HG02610 (cell line): ENCODE data around the gene ATP6V0D1.
"Not testable (repeated sequence)": the region's sequence is repeated elsewhere in the genome, so short reads cannot be mapped to it uniquely, and the experiment has no call there.

Experiments used
- ATAC-seq: cut with Tn5 transposase; IDR thresholded peaks from one replicate; pipeline ENCODE4 v1.9.1; 2021; ENCODE audit warnings: mild to moderate bottlenecking, moderate library complexity; ENCODE audit not compliant: unreplicated experiment

The ATP6V0D1 gene

GRCh38 chr16:67430504-67430976 lies 50.4 kb downstream of the ATP6V0D1 start:
- ATAC-seq = no peak

- ATAC-seq = no peak
Measured at GRCh38 chr16:67429799-67430503, 51.0 kb downstream of the ATP6V0D1 start.

GRCh38 chr16:67429053-67429798 lies 51.7 kb downstream of the ATP6V0D1 start:
- no peak for ATAC-seq

GRCh38 chr16:67428146-67428731 lies 52.7 kb downstream of the ATP6V0D1 start:
- ATAC-seq = no peak

- no peak for ATAC-seq
Measured at GRCh38 chr16:67426950-67427349, 54.0 kb downstream of the ATP6V0D1 start.

- ATAC-seq = no peak
Measured at GRCh38 chr16:67426022-67426421, 54.9 kb downstream of the ATP6V0D1 start.

GRCh38 chr16:67425580-67425979 lies 55.4 kb downstream of the ATP6V0D1 start:
- no peak for ATAC-seq

DNA sequence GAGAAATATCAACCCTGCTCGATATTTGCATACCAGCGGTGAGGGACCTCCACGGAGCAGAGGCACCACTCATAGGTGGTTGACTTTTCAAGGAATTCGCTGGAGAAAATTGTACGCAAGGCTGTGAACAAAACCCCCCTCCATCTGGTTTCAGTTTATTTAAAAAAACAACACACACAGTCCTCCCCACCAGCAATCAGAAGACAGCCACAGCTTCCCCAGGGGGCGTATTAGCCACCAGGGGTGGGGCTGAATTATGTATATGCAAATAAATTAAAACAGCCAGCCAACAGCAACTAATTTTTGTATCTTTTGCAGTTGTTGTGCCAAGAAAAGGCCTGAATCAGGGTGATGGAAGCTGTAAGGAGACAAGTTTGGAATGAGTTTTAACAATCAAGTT lies 55.9 kb downstream of the ATP6V0D1 start:
- no peak for ATAC-seq

DNA sequence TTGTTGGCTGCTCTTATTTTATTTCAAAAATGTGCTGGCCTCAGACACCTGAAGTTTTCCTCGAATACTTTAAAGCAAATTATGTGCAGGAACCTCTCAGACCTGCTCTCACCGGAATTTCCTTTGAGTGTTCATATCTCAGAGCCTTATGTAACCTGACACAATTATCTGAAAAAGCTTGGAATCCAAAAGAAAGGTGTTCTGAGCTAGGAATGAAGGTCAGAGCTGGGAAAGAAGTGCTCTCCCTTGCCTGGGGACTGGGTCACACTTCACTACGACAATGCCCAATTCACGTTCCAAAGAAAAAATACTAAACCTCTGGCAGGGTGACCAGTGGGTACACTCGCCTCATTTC lies 56.7 kb downstream of the ATP6V0D1 start:
- no peak for ATAC-seq

DNA sequence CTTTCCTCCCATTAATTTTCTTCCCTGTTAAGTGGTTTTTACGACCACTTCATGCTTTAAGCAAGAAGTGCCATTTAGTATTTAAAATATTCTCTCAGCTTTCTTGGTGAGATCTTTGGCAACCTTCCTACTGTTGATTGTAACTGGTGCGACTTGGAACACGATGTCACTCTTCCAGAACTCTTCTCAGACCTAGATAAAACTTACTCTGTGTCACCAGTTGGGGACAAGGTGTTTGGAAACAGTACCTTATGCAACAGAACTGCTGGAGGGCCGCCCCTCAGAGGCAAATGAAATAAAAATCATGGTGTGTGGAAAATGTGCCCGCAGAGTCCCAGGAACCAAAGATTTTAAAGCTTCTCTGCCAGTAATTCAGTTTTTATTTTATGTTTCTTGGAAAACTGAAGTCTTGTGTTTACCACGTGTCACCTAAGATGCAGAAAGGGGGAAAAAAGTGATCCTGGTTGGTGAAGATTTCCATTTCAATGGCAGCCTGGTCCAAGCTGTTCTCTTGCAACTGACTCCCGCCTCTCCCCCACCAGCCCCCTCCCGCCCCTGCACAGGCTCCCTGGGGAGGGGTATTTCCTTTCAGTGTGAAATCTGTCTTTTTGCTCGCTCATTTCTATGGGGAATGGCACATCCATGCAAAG lies 57.2 kb downstream of the ATP6V0D1 start:
- ATAC-seq = no peak

DNA sequence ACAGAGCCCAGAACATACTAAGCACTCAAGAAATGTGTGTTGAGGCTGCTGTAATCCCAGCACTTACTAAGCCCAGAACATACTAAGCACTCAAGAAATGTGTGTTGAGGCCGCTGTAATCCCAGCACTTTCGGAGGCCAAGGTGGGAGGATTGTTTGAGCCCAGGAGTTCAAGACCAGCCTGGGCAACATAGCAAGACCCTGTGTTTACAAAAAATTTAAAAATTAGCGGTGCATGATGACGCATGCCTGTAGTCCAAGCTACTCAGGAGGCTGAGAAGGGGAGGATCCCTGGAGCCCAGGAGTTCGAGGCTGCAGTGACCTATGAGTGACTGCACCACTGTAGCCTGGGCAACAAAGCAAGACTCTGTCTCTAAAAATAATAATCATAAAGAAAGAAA lies 57.9 kb downstream of the ATP6V0D1 start:
- ATAC-seq = no peak

DNA sequence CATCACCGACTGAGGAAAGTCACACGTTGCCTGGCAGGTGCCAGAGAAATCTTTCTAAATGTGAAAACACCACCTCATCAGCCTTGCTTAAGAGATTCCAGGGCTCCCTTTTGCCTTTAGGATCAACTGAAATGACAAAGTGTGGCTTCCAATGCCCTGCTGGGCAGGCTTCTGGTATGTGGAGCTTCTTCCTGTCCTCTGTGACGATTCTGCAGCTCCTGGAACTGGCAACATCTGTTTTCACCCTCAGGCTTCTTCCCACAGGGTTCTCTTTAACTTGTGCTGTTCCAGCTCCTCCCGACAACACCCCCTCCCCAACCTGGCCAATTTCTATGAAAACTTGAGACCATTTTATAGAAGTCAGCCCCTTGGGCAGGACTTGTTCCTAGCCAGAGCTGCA lies 59.9 kb downstream of the ATP6V0D1 start:
- no peak for ATAC-seq

DNA sequence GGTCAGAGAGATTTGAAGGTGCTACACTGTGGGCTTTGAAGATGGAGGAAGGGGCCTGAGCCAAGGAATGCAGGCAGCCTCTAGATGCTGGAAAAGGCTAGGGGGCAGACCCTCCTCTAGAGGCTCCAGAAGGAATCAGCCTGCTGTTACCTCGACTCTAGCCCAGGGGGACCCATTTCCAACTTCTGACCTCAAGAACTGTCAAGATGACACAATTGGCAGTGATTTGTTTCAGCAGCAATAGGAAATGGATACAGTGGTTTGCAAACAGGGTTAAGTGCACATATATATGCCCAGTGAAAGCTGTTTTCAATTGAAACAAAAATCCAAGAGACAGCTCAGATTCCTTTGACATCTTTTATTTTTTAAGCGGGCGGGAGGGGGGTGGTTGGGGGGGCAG lies 61.0 kb downstream of the ATP6V0D1 start:
- ATAC-seq = no peak

- no peak for ATAC-seq
Measured at GRCh38 chr16:67419502-67419901, 61.5 kb downstream of the ATP6V0D1 start.

DNA sequence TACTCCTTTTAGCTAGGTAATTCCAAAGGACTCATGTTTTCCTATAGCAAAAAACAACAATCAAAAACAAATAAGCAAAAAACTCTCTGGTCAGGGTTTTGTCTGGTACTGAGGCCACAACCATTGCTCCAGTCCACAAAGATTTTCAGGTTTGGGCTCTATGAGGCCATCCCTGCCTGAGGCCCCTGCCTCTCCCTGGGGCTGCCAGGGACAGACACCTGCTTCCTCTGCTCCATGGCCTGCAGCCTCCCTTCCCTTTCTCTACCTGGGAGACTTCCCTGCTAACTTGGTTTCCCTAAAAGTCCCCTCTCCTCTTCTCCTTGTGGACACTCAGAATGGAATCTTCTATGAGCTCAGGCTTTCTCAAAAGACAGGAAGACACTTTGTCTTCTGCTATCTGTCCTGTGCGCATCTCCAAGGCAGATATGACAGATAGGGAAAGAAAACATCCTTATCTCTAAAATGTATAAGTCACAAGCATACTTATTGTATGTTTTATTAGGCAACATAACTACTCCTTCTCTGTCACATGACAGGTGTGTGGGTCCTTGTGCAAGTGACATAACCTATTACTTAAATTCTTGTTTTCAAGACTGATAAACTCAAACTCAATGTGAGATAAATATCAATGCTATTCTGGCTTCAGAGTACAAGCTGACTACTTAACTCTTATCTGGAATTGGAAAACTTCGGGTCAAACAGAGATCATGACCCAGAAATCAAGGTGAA lies 63.5 kb downstream of the ATP6V0D1 start:
- ATAC-seq = no peak

GRCh38 chr16:67415872-67416793 lies 64.8 kb downstream of the ATP6V0D1 start, which contains the start of gene ZDHHC1:
TSS of gene ZDHHC1 (minus strand) at chr16:67416477. CDS start at chr16:67407775, 8,702 bp downstream.
- peak; percentile 65 for ATAC-seq

DNA sequence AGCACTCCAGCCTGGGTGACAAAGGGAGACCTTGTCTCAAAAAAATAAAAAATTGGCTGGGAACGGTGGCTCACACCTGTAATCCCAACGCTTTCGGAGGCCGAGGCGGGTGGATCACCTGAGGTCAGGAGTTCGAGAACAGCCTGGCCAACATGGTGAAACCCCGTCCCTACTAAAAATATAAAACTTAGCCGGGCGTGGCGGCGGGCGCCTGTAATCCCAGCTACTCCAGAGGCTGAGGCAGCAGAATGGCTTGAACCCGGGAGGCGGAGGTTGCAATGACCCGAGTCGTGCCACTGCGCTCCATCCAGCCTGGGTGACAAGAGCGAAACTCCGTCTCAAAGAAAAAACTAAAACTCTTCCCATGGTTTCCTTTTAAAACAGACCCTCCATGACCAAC lies 65.5 kb downstream of the ATP6V0D1 start:
- ATAC-seq = not testable (repeated sequence)

DNA sequence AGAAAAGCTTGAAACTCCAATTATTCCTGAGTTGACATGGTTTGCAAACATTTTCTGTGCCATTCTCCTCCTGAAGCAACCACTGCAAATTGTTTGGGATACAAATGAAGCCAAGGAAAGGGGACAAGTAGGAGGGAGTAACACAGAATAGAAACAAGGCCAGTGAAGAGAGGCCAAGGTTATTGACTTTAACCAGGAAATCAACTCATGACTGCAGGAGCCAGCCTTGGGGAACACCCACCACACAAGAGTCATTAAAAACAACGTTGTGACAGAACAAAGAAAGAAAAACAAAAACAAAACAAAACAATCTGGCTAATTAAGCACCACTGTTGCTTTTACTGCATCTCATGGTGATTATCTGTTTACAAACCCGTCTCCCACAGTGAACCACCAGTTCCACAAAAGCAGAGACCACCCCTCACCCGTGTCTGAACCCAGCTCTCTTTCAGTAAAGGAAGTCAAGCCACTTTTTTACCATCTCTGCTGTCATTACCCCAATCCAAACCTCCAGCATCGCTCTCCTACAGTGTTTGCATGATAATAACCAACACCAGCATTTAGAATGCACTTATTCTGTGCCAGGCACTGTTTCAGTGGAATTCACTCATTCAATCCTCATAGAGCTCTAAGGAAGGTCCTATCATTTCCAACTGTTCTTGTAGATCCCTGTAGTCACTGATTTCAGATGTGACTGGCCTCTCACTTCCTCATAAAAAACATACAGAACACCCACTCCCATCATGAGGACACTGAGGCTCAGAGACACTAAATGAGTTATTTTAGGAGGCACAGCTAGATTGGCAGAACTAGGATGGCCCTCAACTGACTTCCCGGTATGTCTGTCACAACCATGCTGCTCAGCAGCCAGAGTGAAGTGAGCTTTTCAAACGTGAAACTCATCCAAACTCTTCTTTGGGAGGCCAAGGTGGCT lies 66.7 kb downstream of the ATP6V0D1 start:
- no peak for ATAC-seq

GRCh38 chr16:67412294-67412693 lies 68.7 kb downstream of the ATP6V0D1 start:
- no peak for ATAC-seq
